Endothelial cell of umbilical vein (primary cell): ENCODE measurements around the gene ACOX3. TPM values are rescaled to one million over a fixed set of nuclear protein-coding genes. Genes with fewer than 3 reads are reported as not detected.
"Not testable (repeated sequence)": the region's sequence is repeated elsewhere in the genome, so short reads cannot be mapped to it uniquely, and the experiment has no call there.

ENCODE experiments used
- BruUV-seq: library from RNA; stranded (reverse); fragments of 400-500 nt; replicated peaks from 2 replicates; lab custom pipeline; 2021; lab: Mats Ljungman, UMichigan
- CTCF ChIA-PET: fragments of 300-600, 350-600 bp; sonication (Branson Sonifier 250); formaldehyde crosslinking; loops from one replicate; lab custom pipeline; 2021; ENCODE audit warnings: antibody characterized with exemption, inconsistent platforms; lab: Charles Lee
- POLR2A ChIA-PET: fragments of 300-600, 350-600 bp; sonication (Branson Sonifier 250); formaldehyde crosslinking; loops from one replicate; lab custom pipeline; 2021; ENCODE audit warnings: antibody characterized with exemption, inconsistent platforms; lab: Charles Lee
- DNase-seq: peaks from one replicate; pipeline ENCODE4 v3.0.0-alpha.2; 2011; ENCODE audit warnings: low read depth, low spot score
- FAIRE-seq: peaks from 2 replicates; lab custom pipeline; 2011; peaks lifted over from hg19 to GRCh38; lab: Jason Lieb, UNC
- H2AFZ ChIP-seq: 2 replicates; pipeline ENCODE4 v1.6.0; 2012; ENCODE audit warnings: low read depth, low read length, control low read depth, inconsistent platforms
- H3K27ac ChIP-seq: 2 replicates; pipeline ENCODE4 v1.5.1; 2011; ENCODE audit warnings: low read depth, mild to moderate bottlenecking, control low read depth, low read length, moderate library complexity; ENCODE audit not compliant: insufficient read depth
- H3K27me3 ChIP-seq, 2 experiments: 2 replicates each; pipeline versions ENCODE4 v1.6.0 to v1.6.1; 2011; ENCODE audit warnings: low read length in 2 of 2, mixed read lengths in 1 of 2; ENCODE audit not compliant: control insufficient read depth in 2 of 2, insufficient read depth in 2 of 2
- H3K36me3 ChIP-seq, 2 experiments: 2 replicates in 1 of 2; 3 replicates in 1 of 2; pipeline ENCODE4 v1.5.1; 2011; ENCODE audit warnings: low read length in 2 of 2, mild to moderate bottlenecking in 1 of 2, moderate library complexity in 1 of 2; ENCODE audit not compliant: control insufficient read depth in 2 of 2, insufficient read depth in 2 of 2; ENCODE audit errors: extremely low read depth in 1 of 2
- H3K4me1 ChIP-seq: 3 replicates; pipeline ENCODE4 v1.5.1; 2011; ENCODE audit warnings: mild to moderate bottlenecking, low read length; ENCODE audit not compliant: control insufficient read depth, insufficient read depth; ENCODE audit errors: extremely low read depth
- H3K4me2 ChIP-seq: 2 replicates; pipeline ENCODE4 v1.6.1; 2011; ENCODE audit warnings: low read length, control low read depth, mixed read lengths; ENCODE audit not compliant: insufficient read depth
- H3K4me3 ChIP-seq, 3 experiments: fragments of 200-600 bp in 1 of 3; sonication (generic), shearing (Covaris generic) in 1 of 3; replicated peaks in 1 of 3; 2 replicates each; pipeline ENCODE4 v1.5.1; 2011 to 2016; ENCODE audit warnings: control low read depth in 3 of 3, low read length in 3 of 3, mild to moderate bottlenecking in 2 of 3, inconsistent platforms in 1 of 3, low read depth in 1 of 3, moderate library complexity in 1 of 3; ENCODE audit not compliant: insufficient read depth in 1 of 3
- H3K79me2 ChIP-seq: 2 replicates; pipeline ENCODE4 v1.6.0; 2012; ENCODE audit warnings: low read length, inconsistent platforms; ENCODE audit not compliant: control insufficient read depth, insufficient read depth
- H3K9ac ChIP-seq: replicated peaks from 2 replicates; pipeline ENCODE3; 2011; ENCODE audit warnings: low read length, control low read depth; ENCODE audit not compliant: insufficient read depth; ENCODE audit errors: extremely low read depth
- H3K9me1 ChIP-seq: replicated peaks from 3 replicates; pipeline ENCODE4 v1.6.0; 2011; ENCODE audit warnings: mild to moderate bottlenecking, low read length; ENCODE audit not compliant: control insufficient read depth, insufficient read depth; ENCODE audit errors: extremely low read depth
- H3K9me3 ChIP-seq: replicated peaks from 2 replicates; pipeline ENCODE4 v1.5.1; 2012; ENCODE audit warnings: low read length, inconsistent platforms; ENCODE audit not compliant: control insufficient read depth, insufficient read depth
- H4K20me1 ChIP-seq: replicated peaks from 2 replicates; pipeline ENCODE3; 2011; ENCODE audit warnings: mild to moderate bottlenecking, low read length; ENCODE audit not compliant: control insufficient read depth, insufficient read depth; ENCODE audit errors: extremely low read depth
- CTCF ChIP-seq, 2 donors: IDR thresholded peaks; 1 replicate in 1 of 2; 2 replicates in 1 of 2; pipeline ENCODE4 v1.5.1; 2011; ENCODE audit warnings: low read length in 2 of 2, mild to moderate bottlenecking in 2 of 2, moderate library complexity in 2 of 2, control low read depth in 1 of 2, inconsistent platforms in 1 of 2, low read depth in 1 of 2; ENCODE audit not compliant: insufficient read depth in 1 of 2; ENCODE audit errors: extremely low read depth in 1 of 2
- GATA2 ChIP-seq: IDR thresholded peaks from 2 replicates; pipeline ENCODE4 v1.7.0; 2011; ENCODE audit warnings: low read depth, mild to moderate bottlenecking, moderate library complexity, mixed read lengths, low read length; ENCODE audit not compliant: insufficient read length, insufficient read depth
- POLR2A ChIP-seq: IDR thresholded peaks from 2 replicates; pipeline ENCODE4 v1.6.1; 2012; ENCODE audit warnings: low read depth, mild to moderate bottlenecking, control low read depth, low read length
- dilution Hi-C: fragments of 300-500 bp; cut with MboI; formaldehyde crosslinking; loops from one replicate; pipeline ENCODE4 v1.15.0; 2019; ENCODE audit warnings: low sequenced_read_pairs; ENCODE audit not compliant: extremely low pct_ligation_motif_present
- intact Hi-C: fragments of 100-400 bp; cut with micrococcal nuclease; formaldehyde crosslinking; loops from one replicate; pipeline ENCODE4 v1.10.0; 2022
- polyA plus RNA-seq, 4 experiments: library from polyadenylated mRNA; depleted of rRNA in 3 of 4; stranded (reverse) in 3 of 4; unstranded in 1 of 4; fragments of >200 nt; gene quantifications; 2 replicates each; pipeline versions ENCODE4 v1.2.1 to v1.2.3, GENCODE V29; 2011 to 2012; ENCODE audit warnings: missing spikeins in 1 of 4
- total RNA-seq: library from RNA; stranded (reverse); gene quantifications from 2 replicates; pipeline ENCODE4 v1.2.3, GENCODE V29; 2021

The ACOX3 gene
- total and polyA plus RNA-seq, 2 donors (not counting 3 experiments of a cell fraction or from before 2014, with no cell fraction given) = 13.0 to 26.3 TPM

- Histone ChIP-seq H3K79me2 (no peaks in the 10 kb centered on the region), H4K20me1 (no peaks in the 10 kb centered on the region), H3K36me3 (no peaks in the 10 kb centered on the region), H3K9me3 (no peaks in the 10 kb centered on the region), H3K9me1 (no peaks in the 10 kb centered on the region), H3K4me2 (no peak overlapping the region), H3K27me3 (peaks cover 3 to 7% of the 10 kb centered on the region in 2 experiments), H3K4me1 (no peaks in the 10 kb centered on the region), H3K9ac (no peak overlapping the region), H3K27ac (no peak overlapping the region), H2AFZ (no peak overlapping the region), H3K4me3 (no peak overlapping the region)
- intact Hi-C loops (loop anchor here (2.0 kb wide), 1 partner anchor 76 kb away; no protein-coding TSS in a partner anchor), dilution Hi-C loops (no loop called here)
- TF ChIP-seq GATA2 (no peak), CTCF (IDR thresholded peaks at IDR 0.05; ENCODE audit: extremely low read depth in 1 of 2, insufficient read depth in 1 of 2, low read depth in 1 of 2, low read length in 2 of 2) (peak in 1 of 2 donors; percentile 39)
- FAIRE-seq (no peak), DNase-seq (no peak)
- CTCF ChIA-PET = interaction anchor here (1.0 to 1.6 kb wide), 4 partner anchors 9 to 75 kb away, joined by 3 to 11 read pairs (median 4); no protein-coding TSS in a partner anchor
- POLR2A ChIA-PET = no interaction called here
- BruUV-seq = no TSS peak
Observed at GRCh38 chr4:8342651-8343261, 97.8 kb downstream of the ACOX3 start.

GRCh38 chr4:8341691-8342090, 98.8 kb downstream of the ACOX3 start:
- Histone ChIP-seq H3K4me1 (no peaks in the 10 kb centered on the region), H3K9me1 (no peaks in the 10 kb centered on the region), H3K27ac (no peak overlapping the region), H3K9me3 (no peaks in the 10 kb centered on the region), H4K20me1 (no peaks in the 10 kb centered on the region), H3K4me3 (no peak overlapping the region), H3K79me2 (no peaks in the 10 kb centered on the region), H3K4me2 (no peak overlapping the region), H2AFZ (no peak overlapping the region), H3K27me3 (peaks cover 3 to 7% of the 10 kb centered on the region in 2 experiments), H3K9ac (no peak overlapping the region), H3K36me3 (no peaks in the 10 kb centered on the region)
- DNase-seq (no peak), FAIRE-seq (no peak)
- BruUV-seq = no TSS peak
- ChIA-PET CTCF (no interaction called here), POLR2A (no interaction called here)
- TF ChIP-seq CTCF (IDR thresholded peaks at IDR 0.05; ENCODE audit: extremely low read depth in 1 of 2, insufficient read depth in 1 of 2, low read depth in 1 of 2, low read length in 2 of 2) = no peak
- TF ChIP-seq POLR2A = no peak
- intact Hi-C loops (loop anchor here (2.0 kb wide), 1 partner anchor 75 kb away; no protein-coding TSS in a partner anchor), dilution Hi-C loops (no loop called here)

GRCh38 chr4:8341281-8341680, 99.2 kb downstream of the ACOX3 start:
- dilution Hi-C loops, H3K4me2 ChIP-seq, H3K9me3 ChIP-seq, H3K9ac ChIP-seq, BruUV-seq, H2AFZ ChIP-seq, H3K27me3 ChIP-seq, intact Hi-C loops, FAIRE-seq, DNase-seq, POLR2A ChIA-PET, H3K9me1 ChIP-seq, H3K4me3 ChIP-seq, H3K79me2 ChIP-seq, H4K20me1 ChIP-seq, H3K4me1 ChIP-seq, H3K36me3 ChIP-seq, H3K27ac ChIP-seq: not testable (repeated sequence)
- CTCF ChIA-PET = interaction anchor here (1.3 kb wide), 1 partner anchor 74 kb away, joined by 4 read pairs; no protein-coding TSS in a partner anchor
